ENCODE measurements around the gene PPFIBP2. TPM values are rescaled to one million over a fixed set of nuclear protein-coding genes. Genes with fewer than 3 reads are reported as not detected.

PPFIBP2 gene
- total and polyA plus RNA-seq, 10 donors: 17.2 to 75.1 (median 40.4) TPM

DNA sequence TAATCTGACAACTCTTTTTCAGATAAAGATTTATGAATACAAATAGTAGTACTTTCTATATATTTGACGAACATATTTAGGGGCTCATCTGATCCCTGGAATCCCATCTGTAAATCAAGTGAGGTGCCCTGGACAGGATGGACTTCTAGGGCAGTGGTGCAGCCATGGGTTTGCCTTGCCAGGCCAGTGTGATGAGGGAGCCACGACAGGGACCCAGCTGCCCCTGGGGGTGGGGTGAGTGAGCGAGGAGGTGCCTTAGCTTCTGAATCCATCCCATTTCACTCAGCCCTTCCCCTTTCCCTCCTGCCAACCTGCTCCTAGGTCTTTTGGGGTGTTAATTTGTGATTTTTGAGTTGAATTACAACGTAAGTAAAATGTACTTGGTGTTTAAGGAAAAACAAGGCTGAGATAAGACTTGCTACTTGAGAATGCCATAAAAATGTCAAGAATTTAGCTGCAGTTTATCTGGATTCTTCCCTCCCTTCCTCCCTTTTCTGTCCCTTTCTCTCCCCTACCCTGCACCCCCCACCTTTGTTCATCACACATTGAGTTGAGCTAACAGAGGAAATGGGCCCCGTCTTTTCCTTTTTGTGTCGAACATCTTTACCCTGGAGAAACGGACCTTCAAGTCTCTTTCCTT is 60.8 kb downstream of the PPFIBP2 start:
- Histone ChIP-seq H3K36me3 (no peaks in the 10 kb centered on the region), H3K4me3 (no peak overlapping the region), H3K9me3 (no peaks in the 10 kb centered on the region), H3K27me3 (replicated peaks in 1 of 7) (peaks cover 0 to 70% (median 14%) of the 10 kb centered on the region in 7 donors), H3K4me1 (peaks cover 31 to 82% (median 50%) of the 10 kb centered on the region in 6 donors), H3K27ac (peak overlapping the region in 2 of 8 donors; percentile 4 to 7)
- intact Hi-C loops (cut with DNase I; ENCODE audit: low total_unique reads): loop anchor here (5.0 kb wide), 1 partner anchor 113 kb away; no protein-coding TSS in a partner anchor
- WGBS, 5 donors: 45 to 65% (median 57%) methylated on average over 7 of the region's 7 CpGs
- no peak for DNase-seq
- TF ChIP-seq POLR2A (IDR thresholded peaks at IDR 0.05) (no peak), POLR2AphosphoS5 (IDR thresholded peaks at IDR 0.05) (no peak)
- TF ChIP-seq, protein P1, sequence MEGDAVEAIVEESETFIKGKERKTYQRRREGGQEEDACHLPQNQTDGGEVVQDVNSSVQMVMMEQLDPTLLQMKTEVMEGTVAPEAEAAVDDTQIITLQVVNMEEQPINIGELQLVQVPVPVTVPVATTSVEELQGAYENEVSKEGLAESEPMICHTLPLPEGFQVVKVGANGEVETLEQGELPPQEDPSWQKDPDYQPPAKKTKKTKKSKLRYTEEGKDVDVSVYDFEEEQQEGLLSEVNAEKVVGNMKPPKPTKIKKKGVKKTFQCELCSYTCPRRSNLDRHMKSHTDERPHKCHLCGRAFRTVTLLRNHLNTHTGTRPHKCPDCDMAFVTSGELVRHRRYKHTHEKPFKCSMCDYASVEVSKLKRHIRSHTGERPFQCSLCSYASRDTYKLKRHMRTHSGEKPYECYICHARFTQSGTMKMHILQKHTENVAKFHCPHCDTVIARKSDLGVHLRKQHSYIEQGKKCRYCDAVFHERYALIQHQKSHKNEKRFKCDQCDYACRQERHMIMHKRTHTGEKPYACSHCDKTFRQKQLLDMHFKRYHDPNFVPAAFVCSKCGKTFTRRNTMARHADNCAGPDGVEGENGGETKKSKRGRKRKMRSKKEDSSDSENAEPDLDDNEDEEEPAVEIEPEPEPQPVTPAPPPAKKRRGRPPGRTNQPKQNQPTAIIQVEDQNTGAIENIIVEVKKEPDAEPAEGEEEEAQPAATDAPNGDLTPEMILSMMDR (IDR thresholded peaks at IDR 0.05 in 8 of 11, conservative IDR thresholded peaks at IDR 0.05 in 3 of 11): no peak

GRCh38 chr11:7575841-7576725 is 62.3 kb downstream of the PPFIBP2 start:
- intact Hi-C loops (cut with DNase I; ENCODE audit: low total_unique reads): no loop called here
- TF ChIP-seq POLR2AphosphoS5 (IDR thresholded peaks at IDR 0.05) (peak in 1 of 3 donors; percentile 9), POLR2A (IDR thresholded peaks at IDR 0.05) (no peak)
- TF ChIP-seq, protein P1 (IDR thresholded peaks at IDR 0.05 in 8 of 11, conservative IDR thresholded peaks at IDR 0.05 in 3 of 11): no peak
- no peak overlapping the region for H3K4me3 ChIP-seq
- DNase-seq: no peak
- no peaks in the 10 kb centered on the region for H3K36me3 ChIP-seq
- H3K27me3 ChIP-seq (replicated peaks in 1 of 7): peaks cover 0 to 80% (median 20%) of the 10 kb centered on the region in 7 donors
- H3K4me1 ChIP-seq: peaks cover 31 to 88% (median 51%) of the 10 kb centered on the region in 6 donors
- peak overlapping the region in 7 of 8 donors; percentile 51 to 78 (median 69) for H3K27ac ChIP-seq
- WGBS, 5 donors: 31 to 37% (median 35%) methylated on average over 10 to 11 of the region's 11 CpGs
- no peaks in the 10 kb centered on the region for H3K9me3 ChIP-seq

DNA sequence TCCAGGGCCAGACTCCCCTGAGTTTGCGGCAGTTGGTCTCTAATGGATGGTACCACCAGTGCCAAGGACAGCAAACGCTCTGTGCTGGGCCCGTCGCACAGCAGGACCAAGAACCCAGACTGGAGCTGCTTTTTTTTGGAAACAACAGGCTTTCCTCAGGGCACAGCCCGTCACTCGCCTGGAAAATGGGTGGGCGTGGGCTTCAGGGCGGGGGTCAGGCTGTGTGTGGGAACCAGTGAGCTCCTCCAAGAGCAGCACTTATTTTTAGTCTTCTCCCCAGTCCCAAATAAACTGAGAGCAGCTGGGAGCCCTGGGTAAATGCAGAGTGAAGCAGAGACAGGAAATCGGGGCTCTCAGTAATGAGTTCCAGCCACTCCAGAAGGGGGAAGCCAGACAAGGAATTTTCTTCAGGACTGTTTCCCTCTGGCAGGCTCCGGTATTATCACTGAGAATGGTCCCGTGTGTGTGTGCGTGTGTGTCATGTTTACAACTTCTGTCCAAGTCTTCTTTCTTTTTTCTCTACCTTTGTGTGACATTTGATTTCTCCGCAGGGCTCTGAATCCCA is 63.0 kb downstream of the PPFIBP2 start:
- DNase-seq: no peak

More for the DNA sequence above, 63.0 kb downstream of the PPFIBP2 start:
- no peaks in the 10 kb centered on the region for H3K9me3 ChIP-seq
- H3K4me3 ChIP-seq: no peak overlapping the region
- H3K27ac ChIP-seq: peak overlapping the region in 7 of 8 donors; percentile 51 to 78 (median 69)
- H3K36me3 ChIP-seq: no peaks in the 10 kb centered on the region
- TF ChIP-seq POLR2A (IDR thresholded peaks at IDR 0.05): no peak
- TF ChIP-seq POLR2AphosphoS5 (IDR thresholded peaks at IDR 0.05): no peak
- TF ChIP-seq, protein P1 (IDR thresholded peaks at IDR 0.05 in 8 of 11, conservative IDR thresholded peaks at IDR 0.05 in 3 of 11): no peak
- 37 to 49% (median 47%) methylated on average over 9 to 13 of the region's 13 CpGs for WGBS, 5 donors
- peaks cover 0 to 88% (median 22%) of the 10 kb centered on the region in 7 donors for H3K27me3 ChIP-seq (replicated peaks in 1 of 7)
- intact Hi-C loops (cut with DNase I; ENCODE audit: low total_unique reads): no loop called here
- H3K4me1 ChIP-seq: peaks cover 29 to 84% (median 47%) of the 10 kb centered on the region in 6 donors
